ENCODE results near the gene IL12A. TPM values are rescaled to one million over a fixed set of nuclear protein-coding genes. Genes with fewer than 3 reads are reported as not detected.
A peak's percentile ranks its signal among the peaks of the same experiment; 100 is the strongest.

The IL12A gene
- total RNA-seq, 1 donor from 2014 or later = 2.9 TPM

- Mint-ChIP-seq H3K4me1 (ENCODE audit: low read depth, unreplicated experiment) (peaks cover 9% of the 10 kb centered on the region), H3K27me3 (ENCODE audit: low read depth, unreplicated experiment) (no peaks in the 10 kb centered on the region), H3K9me3 (ENCODE audit: unreplicated experiment) (peaks cover 4% of the 10 kb centered on the region), H3K27ac (ENCODE audit: unreplicated experiment) (no peak overlapping the region), H3K4me3 (ENCODE audit: unreplicated experiment) (no peak overlapping the region), H3K36me3 (ENCODE audit: low read depth, unreplicated experiment) (no peaks in the 10 kb centered on the region)
- DNase-seq (ENCODE audit: low read depth) = peak; percentile 55
- no peak overlapping the region for H2AFZ ChIP-seq (ENCODE audit: low read depth, low read length)
- TF ChIP-seq CTCF (IDR thresholded peaks at IDR 0.05; ENCODE audit: insufficient read depth, low read depth, low read length) = no peak
- no peak for TF ChIP-seq EZH2 (IDR thresholded peaks at IDR 0.05; ENCODE audit: insufficient read depth, low read length)
- FAIRE-seq = no peak
- no peaks in the 10 kb centered on the region for H3K36me3 ChIP-seq (ENCODE audit: insufficient read depth, low read length)
- no peaks in the 10 kb centered on the region for H3K79me2 ChIP-seq (ENCODE audit: insufficient read depth, low read length)
- H3K9me3 ChIP-seq (ENCODE audit: insufficient read depth, low read depth, low read length) = no peaks in the 10 kb centered on the region
- no peak overlapping the region for H3K4me2 ChIP-seq (ENCODE audit: low read length)
- no peaks in the 10 kb centered on the region for H3K4me1 ChIP-seq (ENCODE audit: insufficient read depth, low read length)
- no peak overlapping the region for H3K9ac ChIP-seq (ENCODE audit: low read length)
- no peaks in the 10 kb centered on the region for H3K27me3 ChIP-seq (ENCODE audit: insufficient read depth, low read length)
- no peak overlapping the region for H3K4me3 ChIP-seq (ENCODE audit: insufficient read depth, low read depth, low read length)
- no peaks in the 10 kb centered on the region for H4K20me1 ChIP-seq (ENCODE audit: insufficient read depth, low read length)
- no peak overlapping the region for H3K27ac ChIP-seq (ENCODE audit: low read depth, low read length)
Observed at GRCh38 chr3:159948429-159949144, 40.0 kb upstream of the IL12A start.

- Histone ChIP-seq H3K27me3 (ENCODE audit: insufficient read depth, low read length) (no peaks in the 10 kb centered on the region), H4K20me1 (ENCODE audit: insufficient read depth, low read length) (no peaks in the 10 kb centered on the region), H3K36me3 (ENCODE audit: insufficient read depth, low read length) (no peaks in the 10 kb centered on the region), H3K9me3 (ENCODE audit: insufficient read depth, low read depth, low read length) (no peaks in the 10 kb centered on the region), H3K9ac (ENCODE audit: low read length) (no peak overlapping the region), H3K4me3 (ENCODE audit: insufficient read depth, low read depth, low read length) (no peak overlapping the region), H3K4me2 (ENCODE audit: low read length) (no peak overlapping the region), H3K4me1 (ENCODE audit: insufficient read depth, low read length) (no peaks in the 10 kb centered on the region), H3K27ac (ENCODE audit: low read depth, low read length) (no peak overlapping the region), H2AFZ (ENCODE audit: low read depth, low read length) (no peak overlapping the region), H3K79me2 (ENCODE audit: insufficient read depth, low read length) (no peaks in the 10 kb centered on the region)
- Mint-ChIP-seq H3K4me1 (ENCODE audit: low read depth, unreplicated experiment) (peaks cover 9% of the 10 kb centered on the region), H3K27me3 (ENCODE audit: low read depth, unreplicated experiment) (no peaks in the 10 kb centered on the region), H3K27ac (ENCODE audit: unreplicated experiment) (no peak overlapping the region), H3K9me3 (ENCODE audit: unreplicated experiment) (peaks cover 4% of the 10 kb centered on the region), H3K4me3 (ENCODE audit: unreplicated experiment) (no peak overlapping the region), H3K36me3 (ENCODE audit: low read depth, unreplicated experiment) (no peaks in the 10 kb centered on the region)
- TF ChIP-seq EZH2 (IDR thresholded peaks at IDR 0.05; ENCODE audit: insufficient read depth, low read length) (no peak), CTCF (IDR thresholded peaks at IDR 0.05; ENCODE audit: insufficient read depth, low read depth, low read length) (no peak)
- FAIRE-seq (no peak), DNase-seq (ENCODE audit: low read depth) (no peak)
Observed at GRCh38 chr3:159950156-159950898, 38.3 kb upstream of the IL12A start.

- Mint-ChIP-seq H3K9me3 (ENCODE audit: unreplicated experiment) (no peaks in the 10 kb centered on the region), H3K4me1 (ENCODE audit: low read depth, unreplicated experiment) (peaks cover 9% of the 10 kb centered on the region), H3K36me3 (ENCODE audit: low read depth, unreplicated experiment) (no peaks in the 10 kb centered on the region), H3K27ac (ENCODE audit: unreplicated experiment) (no peak overlapping the region), H3K4me3 (ENCODE audit: unreplicated experiment) (no peak overlapping the region), H3K27me3 (ENCODE audit: low read depth, unreplicated experiment) (no peaks in the 10 kb centered on the region)
- Histone ChIP-seq H3K36me3 (ENCODE audit: insufficient read depth, low read length) (no peaks in the 10 kb centered on the region), H3K4me1 (ENCODE audit: insufficient read depth, low read length) (no peaks in the 10 kb centered on the region), H4K20me1 (ENCODE audit: insufficient read depth, low read length) (no peaks in the 10 kb centered on the region), H3K79me2 (ENCODE audit: insufficient read depth, low read length) (no peaks in the 10 kb centered on the region), H3K9ac (ENCODE audit: low read length) (no peak overlapping the region), H3K27ac (ENCODE audit: low read depth, low read length) (no peak overlapping the region), H3K4me3 (ENCODE audit: insufficient read depth, low read depth, low read length) (no peak overlapping the region), H3K27me3 (ENCODE audit: insufficient read depth, low read length) (no peaks in the 10 kb centered on the region), H3K4me2 (ENCODE audit: low read length) (no peak overlapping the region), H2AFZ (ENCODE audit: low read depth, low read length) (no peak overlapping the region), H3K9me3 (ENCODE audit: insufficient read depth, low read depth, low read length) (no peaks in the 10 kb centered on the region)
- no peak for TF ChIP-seq CTCF (IDR thresholded peaks at IDR 0.05; ENCODE audit: insufficient read depth, low read depth, low read length)
- no peak for TF ChIP-seq EZH2 (IDR thresholded peaks at IDR 0.05; ENCODE audit: insufficient read depth, low read length)
- FAIRE-seq (no peak), DNase-seq (ENCODE audit: low read depth) (no peak)
Observed at GRCh38 chr3:159951540-159951939, 37.1 kb upstream of the IL12A start.
